Measurements from ENCODE around the gene ESRRA.

DNA sequence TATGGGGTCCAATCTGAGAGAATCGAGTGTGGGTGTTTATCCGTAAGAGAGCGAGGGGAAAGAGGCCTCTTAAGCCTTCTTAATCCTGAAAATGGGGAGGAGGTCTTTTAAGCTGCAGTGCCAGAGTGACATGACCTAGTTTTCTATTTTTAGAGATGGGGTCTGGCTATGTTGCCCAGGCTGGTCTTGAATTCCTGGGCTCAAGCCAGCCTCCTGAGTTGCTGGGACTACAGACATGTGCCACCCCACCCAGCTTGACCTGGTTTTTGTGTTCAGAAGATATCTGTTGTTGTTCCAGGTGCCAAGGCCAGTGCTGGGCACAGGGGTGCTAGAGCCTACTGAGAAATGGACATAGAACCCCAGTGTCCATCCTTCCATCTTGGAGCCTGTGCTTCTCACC, 22.2 kb upstream of the ESRRA start:
- TF ChIP-seq EZH2 (IDR thresholded peaks at IDR 0.05; ENCODE audit: insufficient read depth, poor library complexity, severe bottlenecking) (no peak), EZH2phosphoT487 (IDR thresholded peaks at IDR 0.05; ENCODE audit: insufficient read depth, low read depth) (no peak)

All from GM23248 (cell line).